ENCODE data around the gene ZBTB21. TPM values are rescaled to one million over a fixed set of nuclear protein-coding genes. Genes with fewer than 3 reads are reported as not detected.

ZBTB21 gene
- total RNA-seq: 31.8 and 33.8 TPM in 2 replicates

DNA sequence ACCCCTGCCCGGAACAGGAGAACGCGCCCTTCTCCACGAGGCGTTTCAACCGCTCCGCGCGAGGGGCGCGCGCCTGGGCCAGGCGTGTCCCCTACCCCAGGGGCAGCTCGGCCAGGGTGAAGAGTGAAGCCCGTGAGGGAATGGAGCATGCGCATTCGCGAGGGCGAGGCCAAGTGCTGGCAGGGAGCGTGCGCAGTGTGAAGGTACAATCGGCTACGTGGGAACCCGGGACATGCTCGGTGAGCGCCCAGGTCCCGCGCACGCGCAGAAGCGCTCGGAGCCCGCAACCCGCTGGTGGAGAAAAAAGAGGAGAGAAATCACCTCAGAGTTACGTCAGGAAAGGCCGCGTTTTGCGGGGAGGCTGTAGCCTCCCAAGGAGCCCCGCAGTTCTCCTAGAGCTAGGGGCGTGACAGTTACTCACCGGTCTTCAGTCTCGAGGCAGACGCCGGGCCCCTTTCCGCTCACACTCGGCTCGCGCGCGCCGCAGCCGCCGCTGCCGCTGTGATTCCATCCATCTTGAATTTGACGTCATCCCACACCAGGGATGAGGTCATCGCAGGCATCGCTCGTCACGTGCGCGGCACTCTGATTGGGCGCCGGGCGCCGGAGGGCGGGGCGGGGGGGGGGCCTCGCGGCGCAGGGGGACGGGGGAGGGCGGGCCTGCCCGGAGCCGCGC lies at the start of gene ZBTB21:
ZBTB21 (minus strand) TSS at position 530 of the 676 bp plus-strand sequence. CDS start 16,265 bp downstream, outside the sequence.
- peaks cover 5% of the 10 kb centered on the region for H3K9me3 Mint-ChIP-seq
- peak; percentile 98 for DNase-seq (ENCODE audit: low spot score)
- intact Hi-C loops (cut with micrococcal nuclease): loop anchor here (1.0 to 10.0 kb wide), 7 partner anchors 97 to 885 kb away; partner anchors contain the start of genes MX2, NDUFV3 and PRDM15
- H3K27me3 Mint-ChIP-seq (ENCODE audit: insufficient read depth): peaks cover 23% of the 10 kb centered on the region
- peaks cover 29% of the 10 kb centered on the region for H3K36me3 Mint-ChIP-seq (ENCODE audit: low read depth)
- peak within 1 kb of the TSS; percentile 90 for H3K4me3 Mint-ChIP-seq
- peaks cover 33% of the 10 kb centered on the region for H3K4me1 Mint-ChIP-seq (ENCODE audit: low read depth)
- peak within 1 kb of the TSS; percentile 99 for H3K27ac Mint-ChIP-seq

DNA sequence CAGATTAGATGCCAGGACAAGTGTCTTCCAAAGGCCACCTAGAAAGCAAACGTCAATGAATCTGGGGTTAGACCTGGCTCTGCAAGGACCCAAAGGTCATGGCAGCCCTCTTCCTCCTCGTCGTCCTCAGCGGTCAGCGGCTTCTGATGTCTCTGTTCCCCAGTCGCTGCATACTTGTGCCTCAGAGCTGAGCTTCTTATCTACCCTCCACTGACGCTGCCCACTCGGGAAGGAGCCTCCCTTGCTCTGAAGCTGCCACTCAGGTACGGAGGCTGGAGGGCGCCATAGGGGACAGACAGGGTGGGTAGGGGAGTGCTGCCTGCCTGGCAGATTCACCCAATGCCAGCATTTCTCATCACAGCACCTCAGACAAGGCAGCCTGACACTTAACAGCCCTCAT lies 49.6 kb upstream of the ZBTB21 start:
- Mint-ChIP-seq H3K4me3 (no peak overlapping the region), H3K27ac (no peak overlapping the region), H3K9me3 (no peaks in the 10 kb centered on the region), H3K4me1 (ENCODE audit: low read depth) (peaks cover 40% of the 10 kb centered on the region), H3K27me3 (ENCODE audit: insufficient read depth) (peaks cover 8% of the 10 kb centered on the region), H3K36me3 (ENCODE audit: low read depth) (no peaks in the 10 kb centered on the region)
- intact Hi-C loops (cut with micrococcal nuclease): loop anchor here (5.0 kb wide), 3 partner anchors 48 to 182 kb away; partner anchors contain the start of gene PRDM15
- no peak for DNase-seq (ENCODE audit: low spot score)

DNA sequence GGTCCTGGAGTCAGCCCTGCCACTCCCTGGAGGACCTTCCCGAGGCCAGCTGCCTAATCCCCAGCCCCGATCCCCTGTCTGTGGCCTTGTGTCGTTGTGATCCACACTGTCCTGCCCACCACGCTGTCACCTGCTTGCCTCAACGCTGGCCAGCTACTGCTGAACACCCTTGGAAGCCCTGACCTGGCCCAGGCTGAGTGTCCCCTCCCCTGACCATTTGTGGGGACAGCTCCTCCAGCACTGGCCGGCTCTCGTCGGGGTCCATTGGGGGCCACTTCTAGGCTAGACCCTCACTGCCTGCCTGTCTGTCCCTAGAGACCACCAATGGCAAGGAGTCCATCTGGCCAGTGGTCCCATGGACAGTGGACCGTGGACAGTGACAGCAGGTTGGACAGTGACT lies 49.0 kb upstream of the ZBTB21 start:
- Mint-ChIP-seq H3K27ac (no peak overlapping the region), H3K4me3 (no peak overlapping the region), H3K9me3 (no peaks in the 10 kb centered on the region), H3K4me1 (ENCODE audit: low read depth) (peaks cover 34% of the 10 kb centered on the region), H3K36me3 (ENCODE audit: low read depth) (no peaks in the 10 kb centered on the region), H3K27me3 (ENCODE audit: insufficient read depth) (peaks cover 11% of the 10 kb centered on the region)
- intact Hi-C loops (cut with micrococcal nuclease): no loop called here
- DNase-seq (ENCODE audit: low spot score): no peak

DNA sequence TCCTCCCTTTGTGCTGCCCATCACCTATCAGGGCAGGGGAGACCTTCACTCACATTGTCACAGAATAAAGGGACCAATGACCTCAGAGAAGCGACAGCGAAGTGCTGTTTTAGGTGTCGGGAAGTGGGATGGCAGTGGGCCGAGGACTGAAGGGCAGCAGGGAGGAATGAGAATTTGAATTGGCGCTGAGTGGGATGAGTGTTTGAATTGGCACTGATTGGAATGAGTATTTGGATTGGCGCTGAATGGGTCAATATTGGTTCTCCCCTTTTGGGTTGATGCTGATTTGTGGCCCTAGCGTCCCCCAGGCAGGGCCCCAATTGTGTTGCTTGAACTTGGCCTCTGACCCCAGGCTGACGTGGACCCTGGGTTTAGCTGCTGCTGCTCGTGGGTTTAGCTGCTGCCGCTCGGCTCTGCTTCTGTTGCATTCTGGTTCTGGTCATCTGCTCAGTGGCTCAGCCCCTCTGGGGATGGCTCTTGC lies 48.5 kb upstream of the ZBTB21 start:
- DNase-seq (ENCODE audit: low spot score): no peak
- H3K27me3 Mint-ChIP-seq (ENCODE audit: insufficient read depth): peaks cover 11% of the 10 kb centered on the region
- H3K36me3 Mint-ChIP-seq (ENCODE audit: low read depth): no peaks in the 10 kb centered on the region
- no peak overlapping the region for H3K4me3 Mint-ChIP-seq
- H3K27ac Mint-ChIP-seq: no peak overlapping the region
- no peaks in the 10 kb centered on the region for H3K9me3 Mint-ChIP-seq
- intact Hi-C loops (cut with micrococcal nuclease): no loop called here
- peaks cover 30% of the 10 kb centered on the region for H3K4me1 Mint-ChIP-seq (ENCODE audit: low read depth)

DNA sequence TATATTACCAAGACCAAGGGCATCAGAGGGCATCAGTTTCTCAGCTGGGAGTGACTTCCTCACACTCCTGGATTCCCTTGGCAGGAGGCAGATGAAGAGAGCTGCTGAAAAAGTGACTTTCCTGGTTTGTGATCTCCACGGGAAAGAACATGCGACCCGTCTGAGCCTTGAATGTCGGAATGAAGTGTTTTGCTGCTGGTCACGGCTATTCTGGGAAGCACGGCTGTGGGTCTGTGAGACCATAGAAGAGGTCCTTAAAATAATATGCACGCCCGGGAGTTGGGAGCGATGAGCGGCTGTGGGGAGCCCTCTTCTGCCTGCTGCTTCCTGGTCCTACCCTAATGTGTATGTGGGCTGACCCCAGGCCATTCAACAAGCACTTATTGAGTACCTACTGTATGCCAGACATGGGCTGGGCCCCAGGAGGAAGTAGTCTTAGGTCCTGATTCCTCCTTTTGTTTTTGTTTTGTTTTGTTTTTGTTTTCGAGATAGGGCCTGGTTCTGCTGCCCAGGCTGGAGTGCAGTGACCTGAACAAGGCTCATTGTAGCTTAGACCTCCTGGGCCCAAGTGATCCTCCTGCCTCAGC lies 47.8 kb upstream of the ZBTB21 start:
- peaks cover 23% of the 10 kb centered on the region for H3K4me1 Mint-ChIP-seq (ENCODE audit: low read depth)
- H3K36me3 Mint-ChIP-seq (ENCODE audit: low read depth): no peaks in the 10 kb centered on the region
- H3K27ac Mint-ChIP-seq: no peak overlapping the region
- no peaks in the 10 kb centered on the region for H3K9me3 Mint-ChIP-seq
- H3K4me3 Mint-ChIP-seq: no peak overlapping the region
- intact Hi-C loops (cut with micrococcal nuclease): no loop called here
- peaks cover 16% of the 10 kb centered on the region for H3K27me3 Mint-ChIP-seq (ENCODE audit: insufficient read depth)
- no peak for DNase-seq (ENCODE audit: low spot score)

DNA sequence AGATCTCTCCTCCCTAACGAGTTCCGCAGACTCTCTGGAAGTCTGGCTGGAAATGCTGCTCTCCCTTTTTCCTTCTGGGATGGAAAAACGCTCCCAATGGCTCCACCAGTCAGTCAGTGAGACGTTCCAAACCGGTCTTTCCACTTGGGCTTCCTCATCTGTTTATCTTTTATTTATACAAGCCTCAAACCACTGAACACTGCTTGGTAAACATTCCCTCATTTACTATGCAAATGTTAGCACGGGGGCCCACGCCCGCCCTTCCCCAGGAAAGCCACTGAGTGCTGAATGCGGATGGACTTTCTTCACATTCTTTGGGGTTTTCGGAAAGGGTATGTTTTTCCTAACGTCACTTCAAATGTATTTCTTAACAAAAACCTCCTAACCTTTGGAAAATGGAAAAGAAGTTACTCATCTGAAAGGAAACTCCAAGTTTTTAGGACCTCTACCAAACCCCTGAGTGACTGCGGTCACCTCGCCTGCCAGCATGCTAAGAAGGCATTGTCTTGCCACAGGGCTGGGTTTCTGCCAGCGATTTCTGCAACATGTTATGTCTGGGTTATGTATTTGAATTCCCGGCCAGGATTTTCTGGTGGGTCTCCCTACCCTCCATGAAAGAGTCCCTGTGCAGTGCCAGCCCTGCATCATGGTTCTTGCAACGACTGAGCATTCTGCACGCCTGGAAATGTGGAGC lies 47.0 kb upstream of the ZBTB21 start:
- DNase-seq (ENCODE audit: low spot score): no peak
- Mint-ChIP-seq H3K4me3 (no peak overlapping the region), H3K9me3 (no peaks in the 10 kb centered on the region), H3K36me3 (ENCODE audit: low read depth) (no peaks in the 10 kb centered on the region), H3K27me3 (ENCODE audit: insufficient read depth) (peaks cover 16% of the 10 kb centered on the region), H3K4me1 (ENCODE audit: low read depth) (peaks cover 15% of the 10 kb centered on the region), H3K27ac (no peak overlapping the region)
- intact Hi-C loops (cut with micrococcal nuclease): no loop called here

DNA sequence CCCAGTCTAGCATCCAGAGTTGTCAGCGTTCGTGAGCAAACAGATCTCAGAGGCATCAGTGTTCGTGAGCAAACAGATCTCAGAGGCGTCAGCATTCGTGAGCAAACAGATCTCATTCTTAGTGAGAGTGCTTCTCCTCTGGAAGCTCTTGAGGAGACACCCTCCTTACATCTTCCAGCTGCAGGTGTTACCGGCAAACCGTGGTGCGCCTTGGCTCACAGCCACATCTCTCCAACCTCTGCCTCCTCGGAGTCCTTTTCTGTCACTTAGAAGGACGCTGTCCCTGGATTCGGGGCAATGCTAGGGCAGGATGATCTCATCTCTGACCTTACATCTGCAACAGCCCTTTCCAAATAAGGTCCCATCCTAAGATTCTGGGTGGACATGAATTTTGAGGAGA lies 46.3 kb upstream of the ZBTB21 start:
- H3K27me3 Mint-ChIP-seq (ENCODE audit: insufficient read depth): peaks cover 16% of the 10 kb centered on the region

DNA sequence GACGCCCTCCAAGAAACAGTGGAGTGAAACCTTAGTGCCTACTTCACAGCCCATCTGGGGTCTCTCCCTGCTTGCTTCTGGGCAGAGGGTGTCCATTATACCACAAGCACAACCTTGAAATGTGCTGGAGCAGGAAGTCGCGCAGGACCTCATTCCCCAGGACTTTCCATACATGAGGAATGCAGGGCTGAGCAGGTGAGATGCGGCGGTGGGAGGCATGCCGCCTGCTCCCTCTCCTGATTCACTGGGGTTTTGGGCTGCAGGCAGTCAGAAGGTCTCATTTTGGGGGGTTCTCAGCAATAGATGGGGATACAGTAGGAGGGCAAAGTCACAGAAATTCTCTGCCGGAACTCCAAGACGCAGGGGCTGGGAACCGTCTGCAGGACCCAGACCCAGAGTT lies 45.3 kb upstream of the ZBTB21 start:
- Mint-ChIP-seq H3K27ac (no peak overlapping the region), H3K9me3 (no peaks in the 10 kb centered on the region), H3K27me3 (ENCODE audit: insufficient read depth) (peaks cover 16% of the 10 kb centered on the region), H3K4me3 (no peak overlapping the region), H3K36me3 (ENCODE audit: low read depth) (no peaks in the 10 kb centered on the region), H3K4me1 (ENCODE audit: low read depth) (no peaks in the 10 kb centered on the region)
- no peak for DNase-seq (ENCODE audit: low spot score)
- intact Hi-C loops (cut with micrococcal nuclease): no loop called here

More for the DNA sequence above, 46.3 kb upstream of the ZBTB21 start:
- no peak for DNase-seq (ENCODE audit: low spot score)
- Mint-ChIP-seq H3K9me3 (no peaks in the 10 kb centered on the region), H3K4me3 (no peak overlapping the region), H3K27ac (no peak overlapping the region), H3K36me3 (ENCODE audit: low read depth) (no peaks in the 10 kb centered on the region), H3K4me1 (ENCODE audit: low read depth) (peaks cover 8% of the 10 kb centered on the region)
- intact Hi-C loops (cut with micrococcal nuclease): no loop called here

DNA sequence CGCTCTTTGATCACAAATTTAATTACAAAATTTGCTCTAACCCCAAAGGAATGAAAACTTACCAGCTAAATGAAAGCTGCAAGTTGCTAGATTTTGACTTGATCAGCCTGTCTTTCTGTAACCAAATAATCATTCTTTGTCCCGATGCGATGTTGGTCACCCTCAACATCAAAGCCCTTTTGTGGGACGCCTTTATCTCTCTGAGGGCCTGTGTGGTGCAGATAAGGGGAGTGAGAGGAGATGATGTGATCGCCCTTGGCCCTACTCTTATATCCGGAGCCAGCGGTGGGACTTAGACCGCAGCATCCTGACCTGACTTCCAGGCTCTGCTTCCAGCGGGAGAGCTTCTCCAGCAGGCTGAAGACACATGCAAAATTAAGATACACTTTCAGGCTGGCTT lies 41.6 kb upstream of the ZBTB21 start:
- Mint-ChIP-seq H3K4me1 (ENCODE audit: low read depth) (no peaks in the 10 kb centered on the region), H3K36me3 (ENCODE audit: low read depth) (no peaks in the 10 kb centered on the region), H3K4me3 (no peak overlapping the region), H3K27me3 (ENCODE audit: insufficient read depth) (peaks cover 13% of the 10 kb centered on the region), H3K9me3 (no peaks in the 10 kb centered on the region), H3K27ac (no peak overlapping the region)
- intact Hi-C loops (cut with micrococcal nuclease): no loop called here
- DNase-seq (ENCODE audit: low spot score): no peak

DNA sequence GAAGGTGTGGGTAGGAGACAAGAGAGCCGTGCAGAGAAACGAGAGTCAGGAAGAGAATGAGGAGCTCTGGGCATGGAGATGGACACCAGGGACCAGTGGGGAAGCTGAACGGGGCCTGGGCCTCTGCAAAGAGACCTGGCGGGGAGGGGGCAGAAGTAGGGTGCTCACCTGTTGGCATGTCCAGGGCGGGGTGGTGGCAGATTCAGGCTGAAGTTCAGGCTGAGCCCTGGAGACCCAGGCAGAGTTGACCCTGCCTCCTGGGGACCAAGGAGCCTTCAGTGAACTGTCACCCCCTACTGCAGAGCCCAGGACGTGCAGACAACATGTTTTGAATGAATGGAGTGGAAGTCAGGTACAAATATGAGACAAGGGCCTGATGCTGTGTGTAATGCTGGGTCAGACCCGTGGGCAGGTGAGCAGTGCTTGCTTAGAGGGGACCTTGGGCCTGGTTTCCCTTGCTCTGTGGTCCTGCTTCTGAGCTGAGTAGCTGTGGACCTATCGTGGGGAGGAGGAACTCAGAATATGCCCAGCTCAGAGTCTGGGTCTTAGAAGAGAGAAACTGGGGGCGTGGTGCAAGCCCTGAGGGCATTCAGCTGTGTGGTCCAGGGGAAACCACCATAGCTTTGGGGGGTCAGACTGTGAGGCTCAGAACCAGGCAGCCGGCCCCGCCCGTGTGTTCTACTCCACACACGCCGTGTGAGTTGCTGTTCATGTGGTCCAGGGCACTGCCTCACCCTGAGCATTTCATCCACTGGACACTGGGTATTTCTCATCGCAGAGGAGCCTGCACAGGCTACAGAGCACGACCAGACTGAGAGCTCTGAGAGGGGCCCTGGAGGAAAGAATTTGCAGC lies 39.6 kb upstream of the ZBTB21 start:
- intact Hi-C loops (cut with micrococcal nuclease): no loop called here
- no peaks in the 10 kb centered on the region for H3K36me3 Mint-ChIP-seq (ENCODE audit: low read depth)
- H3K27ac Mint-ChIP-seq: no peak overlapping the region
- no peak for DNase-seq (ENCODE audit: low spot score)
- H3K4me1 Mint-ChIP-seq (ENCODE audit: low read depth): no peaks in the 10 kb centered on the region
- H3K4me3 Mint-ChIP-seq: no peak overlapping the region
- peaks cover 13% of the 10 kb centered on the region for H3K27me3 Mint-ChIP-seq (ENCODE audit: insufficient read depth)
- no peaks in the 10 kb centered on the region for H3K9me3 Mint-ChIP-seq

DNA sequence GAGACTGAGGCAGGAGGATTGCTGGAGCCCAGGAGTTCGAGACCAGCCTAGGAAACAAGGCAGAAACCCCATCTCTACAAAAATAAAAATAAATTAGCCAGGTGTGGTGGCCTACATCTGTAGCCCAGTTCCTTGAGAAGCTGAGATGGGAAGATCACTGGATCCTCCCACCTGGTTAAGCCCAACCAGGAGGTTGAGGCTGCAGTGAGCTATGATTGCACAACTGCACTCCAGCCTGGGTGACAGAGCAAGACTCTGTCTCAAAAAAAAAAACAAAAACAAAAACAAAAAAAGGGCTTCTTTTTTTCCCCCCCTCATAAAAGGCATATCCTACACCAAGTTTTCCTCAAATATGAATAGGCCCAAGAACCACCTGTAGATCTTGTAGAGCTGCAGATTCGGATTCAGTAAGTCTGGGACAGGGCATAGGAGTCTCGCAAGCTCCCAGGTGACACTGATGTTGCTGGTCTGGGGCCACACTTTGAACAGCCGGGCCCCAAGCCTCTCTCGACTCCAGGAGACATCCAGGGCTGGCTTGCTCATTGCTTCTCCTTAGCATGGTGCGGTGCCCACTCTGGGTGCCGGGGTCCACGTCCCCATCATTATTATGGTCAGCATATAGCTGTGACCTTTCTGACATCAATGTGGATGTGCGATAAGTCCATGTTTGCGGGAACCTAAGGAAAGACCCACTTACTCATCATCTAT lies 38.9 kb upstream of the ZBTB21 start:
- no peak for DNase-seq (ENCODE audit: low spot score)
- Mint-ChIP-seq H3K27ac (no peak overlapping the region), H3K9me3 (no peaks in the 10 kb centered on the region), H3K4me3 (no peak overlapping the region), H3K27me3 (ENCODE audit: insufficient read depth) (peaks cover 10% of the 10 kb centered on the region), H3K36me3 (ENCODE audit: low read depth) (no peaks in the 10 kb centered on the region), H3K4me1 (ENCODE audit: low read depth) (no peaks in the 10 kb centered on the region)
- intact Hi-C loops (cut with micrococcal nuclease): no loop called here

Measured in activated T-helper 1 cell treated with anti-CD3 and anti-CD28 coated beads, Interleukin-12 subunit alpha, Interleukin-12 subunit beta, Interleukin-2, Interleukin-4 antibody, amounts not matched to agents 30 ng/mL and 10 ng/mL and 1 ng/mL, durations not matched to agents 14 hours and 24 hours and 36 hours (primary cell).